GM12874 (cell line): ENCODE measurements around the gene NFE2L2.

ENCODE experiments used
- CTCF ChIP-seq: IDR thresholded peaks from 2 replicates; pipeline ENCODE4 v1.5.1; 2011; ENCODE audit warnings: low read depth, mild to moderate bottlenecking, control low read depth, low read length, moderate library complexity; ENCODE audit not compliant: insufficient read depth

NFE2L2 gene

GRCh38 chr2:177211169-177211568 is 53.4 kb downstream of the NFE2L2 start:
- no peak for TF ChIP-seq CTCF

GRCh38 chr2:177207101-177207500 is 57.4 kb downstream of the NFE2L2 start:
- TF ChIP-seq CTCF, result no peak

GRCh38 chr2:177204417-177204816 is 60.1 kb downstream of the NFE2L2 start:
- no peak for TF ChIP-seq CTCF

GRCh38 chr2:177201919-177202346 is 62.6 kb downstream of the NFE2L2 start:
- no peak for TF ChIP-seq CTCF

GRCh38 chr2:177195194-177195593 is 69.3 kb downstream of the NFE2L2 start:
- TF ChIP-seq CTCF, result peak; percentile 28; the same call in 1 of the 2 replicates

GRCh38 chr2:177193240-177193639 is 71.3 kb downstream of the NFE2L2 start:
- TF ChIP-seq CTCF, result no peak

- no peak for TF ChIP-seq CTCF
These were observed 71.7 kb downstream of the NFE2L2 start for GRCh38 chr2:177192788-177193187.

- TF ChIP-seq CTCF, result no peak
These were observed 73.6 kb downstream of the NFE2L2 start for GRCh38 chr2:177190941-177191340.
